Panc1 (cell line): ENCODE measurements around the gene RMND1.

Experiments
- POLR2AphosphoS5 ChIP-seq: IDR thresholded peaks from 2 replicates; pipeline ENCODE4 v1.6.1; 2012; ENCODE audit warnings: mild to moderate bottlenecking, low read depth, low read length, moderate library complexity
- SIN3A ChIP-seq: IDR thresholded peaks from 2 replicates; pipeline ENCODE4 v1.6.1; 2012; ENCODE audit warnings: low read depth, mild to moderate bottlenecking, low read length, moderate library complexity, borderline replicate concordance; ENCODE audit not compliant: insufficient read depth
- TF ChIP-seq, protein P1 (sequence below): fragments of 450-650 bp; IDR thresholded peaks from 2 replicates; pipeline ENCODE4 v1.5.1; 2017; ENCODE audit warnings: mild to moderate bottlenecking
- TF ChIP-seq, protein P2 (sequence below), 2 experiments: IDR thresholded peaks; 2 replicates each; pipeline ENCODE4 v1.6.1; 2011 to 2012; ENCODE audit warnings: low read depth in 2 of 2, control low read depth in 1 of 2, low read length in 1 of 2, mild to moderate bottlenecking in 1 of 2, moderate library complexity in 1 of 2; ENCODE audit not compliant: insufficient read depth in 1 of 2

DNA sequence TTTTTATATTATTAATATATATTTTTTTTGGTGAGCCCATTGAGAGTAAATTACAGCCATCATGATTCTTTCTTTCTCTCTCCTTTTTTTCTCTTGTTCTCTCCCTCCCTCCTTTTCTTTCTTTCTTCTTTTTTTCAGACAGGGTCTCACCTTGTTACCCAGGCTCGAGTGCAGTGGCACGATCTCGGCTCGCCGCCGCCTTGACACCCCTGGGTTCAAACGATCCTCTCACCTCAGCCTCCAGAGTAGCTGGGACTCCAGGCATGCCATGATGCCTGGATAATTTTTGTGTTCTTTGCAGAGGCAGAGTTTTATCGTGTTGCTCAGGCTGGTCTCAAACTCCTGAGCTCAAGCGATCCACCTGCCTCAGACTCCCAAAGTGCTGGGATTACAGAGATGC, 43.5 kb upstream of the RMND1 start:
- TF ChIP-seq, protein P1, sequence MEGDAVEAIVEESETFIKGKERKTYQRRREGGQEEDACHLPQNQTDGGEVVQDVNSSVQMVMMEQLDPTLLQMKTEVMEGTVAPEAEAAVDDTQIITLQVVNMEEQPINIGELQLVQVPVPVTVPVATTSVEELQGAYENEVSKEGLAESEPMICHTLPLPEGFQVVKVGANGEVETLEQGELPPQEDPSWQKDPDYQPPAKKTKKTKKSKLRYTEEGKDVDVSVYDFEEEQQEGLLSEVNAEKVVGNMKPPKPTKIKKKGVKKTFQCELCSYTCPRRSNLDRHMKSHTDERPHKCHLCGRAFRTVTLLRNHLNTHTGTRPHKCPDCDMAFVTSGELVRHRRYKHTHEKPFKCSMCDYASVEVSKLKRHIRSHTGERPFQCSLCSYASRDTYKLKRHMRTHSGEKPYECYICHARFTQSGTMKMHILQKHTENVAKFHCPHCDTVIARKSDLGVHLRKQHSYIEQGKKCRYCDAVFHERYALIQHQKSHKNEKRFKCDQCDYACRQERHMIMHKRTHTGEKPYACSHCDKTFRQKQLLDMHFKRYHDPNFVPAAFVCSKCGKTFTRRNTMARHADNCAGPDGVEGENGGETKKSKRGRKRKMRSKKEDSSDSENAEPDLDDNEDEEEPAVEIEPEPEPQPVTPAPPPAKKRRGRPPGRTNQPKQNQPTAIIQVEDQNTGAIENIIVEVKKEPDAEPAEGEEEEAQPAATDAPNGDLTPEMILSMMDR: no peak
- TF ChIP-seq POLR2AphosphoS5 (no peak), SIN3A (no peak)
- TF ChIP-seq, protein P2, sequence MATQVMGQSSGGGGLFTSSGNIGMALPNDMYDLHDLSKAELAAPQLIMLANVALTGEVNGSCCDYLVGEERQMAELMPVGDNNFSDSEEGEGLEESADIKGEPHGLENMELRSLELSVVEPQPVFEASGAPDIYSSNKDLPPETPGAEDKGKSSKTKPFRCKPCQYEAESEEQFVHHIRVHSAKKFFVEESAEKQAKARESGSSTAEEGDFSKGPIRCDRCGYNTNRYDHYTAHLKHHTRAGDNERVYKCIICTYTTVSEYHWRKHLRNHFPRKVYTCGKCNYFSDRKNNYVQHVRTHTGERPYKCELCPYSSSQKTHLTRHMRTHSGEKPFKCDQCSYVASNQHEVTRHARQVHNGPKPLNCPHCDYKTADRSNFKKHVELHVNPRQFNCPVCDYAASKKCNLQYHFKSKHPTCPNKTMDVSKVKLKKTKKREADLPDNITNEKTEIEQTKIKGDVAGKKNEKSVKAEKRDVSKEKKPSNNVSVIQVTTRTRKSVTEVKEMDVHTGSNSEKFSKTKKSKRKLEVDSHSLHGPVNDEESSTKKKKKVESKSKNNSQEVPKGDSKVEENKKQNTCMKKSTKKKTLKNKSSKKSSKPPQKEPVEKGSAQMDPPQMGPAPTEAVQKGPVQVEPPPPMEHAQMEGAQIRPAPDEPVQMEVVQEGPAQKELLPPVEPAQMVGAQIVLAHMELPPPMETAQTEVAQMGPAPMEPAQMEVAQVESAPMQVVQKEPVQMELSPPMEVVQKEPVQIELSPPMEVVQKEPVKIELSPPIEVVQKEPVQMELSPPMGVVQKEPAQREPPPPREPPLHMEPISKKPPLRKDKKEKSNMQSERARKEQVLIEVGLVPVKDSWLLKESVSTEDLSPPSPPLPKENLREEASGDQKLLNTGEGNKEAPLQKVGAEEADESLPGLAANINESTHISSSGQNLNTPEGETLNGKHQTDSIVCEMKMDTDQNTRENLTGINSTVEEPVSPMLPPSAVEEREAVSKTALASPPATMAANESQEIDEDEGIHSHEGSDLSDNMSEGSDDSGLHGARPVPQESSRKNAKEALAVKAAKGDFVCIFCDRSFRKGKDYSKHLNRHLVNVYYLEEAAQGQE (IDR thresholded peaks at IDR 0.05; ENCODE audit: insufficient read depth in 1 of 2, low read depth in 2 of 2, low read length in 1 of 2): no peak
